Left lobe of liver (tissue), 2 donors: Measurements from ENCODE around the gene UTP14C. TPM values are rescaled to one million over a fixed set of nuclear protein-coding genes. Genes with fewer than 3 reads are reported as not detected.
"Not testable (repeated sequence)": the region's sequence is repeated elsewhere in the genome, so short reads cannot be mapped to it uniquely, and the experiment has no call there.

Experiments used
- ATAC-seq: fragments of 200-7000 bp; cut with Tn5 transposase; one replicate; pipeline ENCODE4 v1.9.1; 2020; ENCODE audit warnings: mild to moderate bottlenecking, moderate library complexity
- DNase-seq: peaks from one replicate; pipeline ENCODE4 v3.0.0-alpha.2; 2020; ENCODE audit warnings: low spot score
- total RNA-seq: library from RNA; stranded (reverse); gene quantifications from one replicate; pipeline ENCODE4 v1.2.1, GENCODE V29; 2021
- donor health status: DM: no; HTN: no; CAD: no; lungs with moderate emphysema.
- donor health status: DM: no; HTN: yes; CAD: no.

The UTP14C gene
- 7.9 TPM for total RNA-seq

DNA sequence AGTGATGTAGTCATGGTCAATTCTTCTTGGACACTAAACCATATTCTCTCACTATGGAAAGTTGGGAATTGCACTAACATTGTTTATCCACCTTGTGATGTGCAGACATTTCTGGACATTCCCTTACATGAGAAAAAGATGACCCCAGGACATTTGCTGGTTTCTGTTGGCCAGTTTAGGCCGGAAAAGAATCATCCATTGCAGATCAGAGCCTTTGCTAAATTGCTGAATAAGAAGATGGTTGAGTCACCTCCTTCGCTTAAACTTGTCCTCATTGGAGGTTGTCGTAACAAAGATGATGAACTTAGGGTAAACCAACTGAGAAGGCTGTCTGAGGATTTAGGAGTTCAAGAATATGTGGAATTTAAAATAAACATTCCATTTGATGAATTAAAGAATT lies at the start of gene UTP14C:
UTP14C (plus strand) TSS at position 211 of the 400 bp plus-strand sequence. CDS start 4,114 bp downstream, outside the sequence.
- no peak for ATAC-seq
- DNase-seq = no peak

DNA sequence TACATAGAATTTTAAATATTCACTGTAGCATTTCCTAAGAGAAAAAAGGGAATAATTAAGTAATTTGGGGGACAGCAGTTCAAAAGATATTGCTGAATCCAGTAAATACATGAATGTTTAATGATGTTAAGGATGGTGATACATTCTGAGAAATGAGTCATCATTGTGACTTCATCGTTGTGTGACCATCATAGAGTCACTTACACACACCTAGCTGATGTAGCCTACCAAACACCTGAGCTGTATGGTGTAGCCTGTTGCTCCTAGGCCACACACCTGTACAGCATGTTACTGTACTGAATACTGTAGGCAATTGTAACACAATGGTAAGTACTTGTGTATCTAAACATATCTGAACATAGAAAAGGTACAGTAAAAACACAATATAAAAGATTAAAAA lies 48.1 kb upstream of the UTP14C start:
- ATAC-seq (no peak), DNase-seq (no peak)

GRCh38 chr13:51976890-51977289 lies 47.6 kb upstream of the UTP14C start:
- DNase-seq (no peak), ATAC-seq (no peak)

- no peak for ATAC-seq
- DNase-seq = no peak
Observed at GRCh38 chr13:51977625-51978024, 46.9 kb upstream of the UTP14C start.

GRCh38 chr13:51978796-51979556 lies 45.5 kb upstream of the UTP14C start:
- ATAC-seq = peak; percentile 94
- DNase-seq = peak; percentile 77

GRCh38 chr13:51980908-51981307 lies 43.6 kb upstream of the UTP14C start:
- DNase-seq = no peak
- no peak for ATAC-seq

- DNase-seq = no peak
- no peak for ATAC-seq
Observed at GRCh38 chr13:51981355-51981754, 43.1 kb upstream of the UTP14C start.

- not testable (repeated sequence) for ATAC-seq
Observed at GRCh38 chr13:51983292-51983691, 41.2 kb upstream of the UTP14C start.

DNA sequence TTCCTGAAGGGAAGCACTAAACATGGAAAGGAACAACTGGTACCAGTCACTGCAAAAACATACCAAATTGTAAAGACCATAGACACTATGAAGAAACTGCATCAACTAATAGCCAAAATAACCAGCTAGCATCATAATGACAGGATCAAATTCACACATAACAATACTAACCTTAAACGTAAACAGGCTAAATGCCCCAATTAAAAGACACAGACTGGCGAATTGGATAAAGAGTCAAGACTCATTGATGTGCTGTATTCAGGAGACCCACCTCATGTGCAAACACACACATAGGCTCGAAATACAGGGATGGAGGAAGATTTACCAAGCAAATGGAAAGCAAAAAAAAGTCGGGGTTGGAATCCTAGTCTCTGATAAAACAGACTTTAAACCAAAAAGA lies 39.6 kb upstream of the UTP14C start:
- ATAC-seq, DNase-seq: not testable (repeated sequence)

More at GRCh38 chr13:51983292-51983691, 41.2 kb upstream of the UTP14C start:
- not testable (repeated sequence) for DNase-seq

- DNase-seq (no peak), ATAC-seq (peak; percentile 33)
Observed at GRCh38 chr13:51988988-51989618, 35.4 kb upstream of the UTP14C start.

GRCh38 chr13:51993713-51994112 lies 30.8 kb upstream of the UTP14C start:
- DNase-seq (no peak), ATAC-seq (no peak)

DNA sequence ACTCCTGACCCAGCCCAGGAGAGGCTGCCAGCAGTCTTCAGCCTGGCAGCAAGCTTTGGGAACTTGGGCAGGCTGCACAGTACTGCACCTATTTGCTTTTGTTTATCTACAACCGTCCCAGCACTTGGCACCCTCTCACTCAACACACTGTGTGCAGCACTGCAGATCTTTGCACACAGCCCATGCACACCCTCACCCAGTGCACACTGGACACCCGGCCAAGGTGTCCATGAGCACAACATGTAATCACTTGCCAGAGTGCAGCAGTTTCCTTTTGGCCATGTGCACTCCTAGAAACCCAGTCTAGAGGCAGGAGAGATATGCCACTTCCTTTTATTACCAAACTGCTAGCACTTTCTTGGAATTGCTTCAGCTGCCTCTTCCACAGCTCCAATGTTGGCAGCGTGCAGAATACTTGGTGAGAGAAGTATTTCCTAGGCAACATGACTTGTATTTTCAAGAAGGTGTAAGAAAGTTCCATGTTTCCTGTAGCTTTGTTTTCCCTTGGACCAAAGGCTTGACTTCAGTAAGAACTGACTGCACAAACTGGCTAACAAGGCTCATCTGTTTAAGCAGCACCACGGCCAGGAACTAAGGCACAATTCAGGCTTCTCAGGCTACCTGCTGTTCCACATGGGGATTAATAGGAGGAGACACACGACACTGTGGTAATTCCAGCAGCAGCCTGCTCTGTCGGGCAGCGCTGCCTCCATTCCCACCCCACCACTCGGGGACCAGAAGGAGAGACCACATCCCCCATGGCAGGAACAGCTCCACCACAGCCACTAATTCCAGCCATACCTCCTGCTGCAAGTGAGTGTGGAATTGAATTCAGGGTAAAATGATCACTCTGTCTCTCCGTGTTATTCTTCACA lies 28.6 kb upstream of the UTP14C start:
- ATAC-seq = peak; percentile 81
- DNase-seq = peak; percentile 93

GRCh38 chr13:51996641-51997040 lies 27.9 kb upstream of the UTP14C start:
- ATAC-seq = no peak

DNA sequence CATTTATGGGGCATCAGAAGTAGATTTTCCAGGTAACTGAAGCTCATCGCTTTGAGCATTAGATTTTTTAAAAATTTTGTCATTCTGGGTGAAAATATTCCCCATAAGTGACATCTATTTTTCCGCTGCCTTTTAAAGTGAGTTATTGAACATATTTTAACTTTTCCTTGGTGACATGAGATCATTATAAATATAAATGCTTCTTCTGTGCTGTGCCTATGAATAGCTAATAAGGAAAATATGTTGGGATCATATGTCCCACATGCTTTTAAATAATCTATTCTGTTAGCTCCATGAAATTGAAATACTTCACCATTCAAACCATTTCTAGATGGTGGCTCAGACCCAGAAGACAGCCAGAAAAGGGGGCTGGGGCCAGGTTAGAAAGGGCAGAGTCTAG lies 27.3 kb upstream of the UTP14C start:
- ATAC-seq = no peak
- no peak for DNase-seq

More at GRCh38 chr13:51996641-51997040, 27.9 kb upstream of the UTP14C start:
- no peak for DNase-seq

DNA sequence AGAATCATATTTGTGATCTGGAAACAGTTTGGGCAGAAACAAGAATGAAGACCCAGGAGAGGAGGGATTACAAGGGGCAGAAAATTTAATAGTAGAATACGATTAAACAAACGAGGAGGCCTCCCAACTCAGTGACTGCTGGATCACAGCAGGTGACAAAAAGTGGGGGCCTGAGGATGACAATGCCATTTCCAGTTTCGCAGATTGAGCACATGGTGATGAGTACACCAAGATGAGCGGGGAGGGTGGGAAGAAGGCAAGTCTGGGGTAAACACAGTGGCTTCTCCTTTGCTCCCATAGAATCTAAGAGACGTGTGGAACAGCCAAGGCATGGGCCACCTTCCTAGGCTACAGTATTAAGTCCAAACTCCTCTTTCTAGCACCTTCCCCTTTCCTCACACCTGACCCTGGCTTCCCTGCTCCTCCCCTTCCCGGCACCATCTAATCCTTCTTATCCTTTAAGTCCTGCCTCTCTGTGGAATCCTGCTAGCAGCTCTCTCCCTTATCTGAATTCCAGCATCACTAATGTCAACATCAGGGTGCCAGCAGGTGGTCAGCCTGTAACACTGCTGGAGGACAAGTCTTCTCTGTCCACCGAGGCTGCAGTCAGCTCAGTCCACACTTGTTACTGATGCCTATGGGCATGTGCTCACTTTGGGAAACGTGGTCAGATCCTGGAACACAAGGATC lies 26.7 kb upstream of the UTP14C start:
- no peak for ATAC-seq
- no peak for DNase-seq

DNA sequence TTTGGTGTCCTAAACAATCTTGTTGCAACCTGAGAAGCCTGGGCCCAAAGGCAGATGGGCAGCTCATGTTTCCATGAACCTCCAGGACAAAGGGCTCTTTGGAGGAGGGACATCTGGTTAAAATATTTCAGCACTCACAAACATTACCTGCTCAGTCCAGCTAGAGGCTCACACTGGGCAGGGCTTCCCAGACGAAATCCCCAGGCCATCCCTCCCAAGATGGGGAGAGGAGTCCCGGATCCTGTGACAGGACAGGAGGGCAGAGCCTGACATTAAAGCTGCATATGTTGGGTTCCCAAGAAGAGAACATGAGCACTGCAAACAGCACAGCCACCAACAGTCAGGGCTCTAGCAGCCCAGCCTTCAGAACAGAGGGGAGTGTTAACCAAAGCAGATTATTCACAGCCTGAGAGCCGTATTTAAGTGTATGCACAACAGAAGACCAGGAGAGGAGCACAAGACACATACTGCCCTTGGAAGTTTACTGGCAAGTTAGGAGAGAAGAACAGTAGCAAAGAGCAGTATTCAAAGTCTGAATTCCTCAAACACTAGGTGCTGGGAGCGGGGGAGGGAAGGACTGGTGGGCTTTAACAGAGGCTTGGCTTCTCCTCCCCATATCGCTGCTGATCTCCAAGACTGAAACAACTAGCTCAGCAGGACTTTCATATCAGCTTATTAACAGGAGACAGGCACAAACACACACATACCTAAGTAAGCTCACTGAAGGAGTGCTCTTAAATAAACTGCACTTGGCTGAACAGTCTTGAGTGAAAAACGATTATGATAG lies 25.6 kb upstream of the UTP14C start:
- ATAC-seq = peak; percentile 60
- peak; percentile 71 for DNase-seq

GRCh38 chr13:51999510-51999911 lies 25.0 kb upstream of the UTP14C start:
- DNase-seq = peak; percentile 93
- peak; percentile 69 for ATAC-seq

GRCh38 chr13:51999921-52000320 lies 24.6 kb upstream of the UTP14C start:
- ATAC-seq (no peak), DNase-seq (no peak)

GRCh38 chr13:52001120-52001731 lies 23.3 kb upstream of the UTP14C start:
- ATAC-seq = peak; percentile 34

More at GRCh38 chr13:52001120-52001731, 23.3 kb upstream of the UTP14C start:
- no peak for DNase-seq
